ENCODE measurements around the gene SNAPC3. TPM values are rescaled to one million over a fixed set of nuclear protein-coding genes. Genes with fewer than 3 reads are reported as not detected.
A peak's percentile ranks its signal among the peaks of the same experiment; 100 is the strongest.

SNAPC3 gene
- total and polyA plus RNA-seq, 3 donors from 2014 or later: 74.2 to 115 (median 105) TPM

- H3K27me3 ChIP-seq: no peaks in the 10 kb centered on the region
- intact Hi-C loops (cut with DNase I; ENCODE audit: low total_unique reads): no loop called here
- WGBS, 2 donors: 57 to 59% methylated on average over 3 of the region's 3 CpGs
- DNase-seq: no peak
- H3K4me1 ChIP-seq: peaks cover 12% of the 10 kb centered on the region
- peak overlapping the region in 1 of 2 donors; percentile 10 for H3K27ac ChIP-seq
- no peak overlapping the region for H3K4me3 ChIP-seq
- no peaks in the 10 kb centered on the region for H3K9me3 ChIP-seq
- H3K36me3 ChIP-seq (ENCODE audit: low read depth, missing control alignments): no peaks in the 10 kb centered on the region
- TF ChIP-seq POLR2A (IDR thresholded peaks at IDR 0.05) (no peak), CTCF (IDR thresholded peaks at IDR 0.05) (no peak)
Observed at GRCh38 chr9:15444141-15444540, 21.5 kb downstream of the SNAPC3 start.

- H3K4me1 ChIP-seq: no peaks in the 10 kb centered on the region
- no peak overlapping the region for H3K4me3 ChIP-seq
- H3K9me3 ChIP-seq: no peaks in the 10 kb centered on the region
- TF ChIP-seq CTCF (IDR thresholded peaks at IDR 0.05): no peak
- no peak for TF ChIP-seq POLR2A (IDR thresholded peaks at IDR 0.05)
- WGBS, 2 donors: 78 to 79% methylated on average over 5 of the region's 5 CpGs
- intact Hi-C loops (cut with DNase I; ENCODE audit: low total_unique reads): no loop called here
- no peak for DNase-seq
- no peaks in the 10 kb centered on the region for H3K36me3 ChIP-seq (ENCODE audit: low read depth, missing control alignments)
- no peak overlapping the region for H3K27ac ChIP-seq
- no peaks in the 10 kb centered on the region for H3K27me3 ChIP-seq
Observed at GRCh38 chr9:15453956-15454355, 31.3 kb downstream of the SNAPC3 start.

- no peak for DNase-seq
- Histone ChIP-seq H3K4me3 (no peak overlapping the region), H3K27me3 (no peaks in the 10 kb centered on the region), H3K9me3 (no peaks in the 10 kb centered on the region), H3K4me1 (no peaks in the 10 kb centered on the region), H3K36me3 (ENCODE audit: low read depth, missing control alignments) (no peaks in the 10 kb centered on the region), H3K27ac (no peak overlapping the region)
- intact Hi-C loops (cut with DNase I; ENCODE audit: low total_unique reads): no loop called here
- no peak for TF ChIP-seq POLR2A (IDR thresholded peaks at IDR 0.05)
- no peak for TF ChIP-seq CTCF (IDR thresholded peaks at IDR 0.05)
- WGBS, 2 donors: 94 to 97% methylated on average over 8 of the region's 8 CpGs
Observed at GRCh38 chr9:15461056-15461455, 38.4 kb downstream of the SNAPC3 start.

- TF ChIP-seq CTCF (IDR thresholded peaks at IDR 0.05) (no peak), POLR2A (IDR thresholded peaks at IDR 0.05) (no peak)
- 65 to 67% methylated on average over 2 of the region's 2 CpGs for WGBS, 2 donors
- no peak for DNase-seq
- Histone ChIP-seq H3K4me3 (no peak overlapping the region), H3K27ac (no peak overlapping the region), H3K9me3 (no peaks in the 10 kb centered on the region), H3K36me3 (ENCODE audit: low read depth, missing control alignments) (no peaks in the 10 kb centered on the region), H3K27me3 (no peaks in the 10 kb centered on the region), H3K4me1 (no peaks in the 10 kb centered on the region)
- intact Hi-C loops (cut with DNase I; ENCODE audit: low total_unique reads): no loop called here
Observed at GRCh38 chr9:15461601-15462000, 38.9 kb downstream of the SNAPC3 start.

- Histone ChIP-seq H3K36me3 (ENCODE audit: low read depth, missing control alignments) (no peaks in the 10 kb centered on the region), H3K4me1 (no peaks in the 10 kb centered on the region), H3K27me3 (no peaks in the 10 kb centered on the region), H3K4me3 (no peak overlapping the region), H3K9me3 (no peaks in the 10 kb centered on the region), H3K27ac (no peak overlapping the region)
- DNase-seq: no peak
- intact Hi-C loops (cut with DNase I; ENCODE audit: low total_unique reads): no loop called here
- WGBS, 2 donors: 74 to 94% methylated on average over 3 of the region's 3 CpGs
- no peak for TF ChIP-seq CTCF (IDR thresholded peaks at IDR 0.05)
- TF ChIP-seq POLR2A (IDR thresholded peaks at IDR 0.05): no peak
Observed at GRCh38 chr9:15468145-15468544, 45.5 kb downstream of the SNAPC3 start.
